HEK293T (cell line): ENCODE results near the gene ZNF556.

Experiments used
- BHLHE40 ChIP-seq: fragments of 450-650 bp; IDR thresholded peaks from 2 replicates; pipeline ENCODE4 v1.6.1; 2016; ENCODE audit warnings: mild to moderate bottlenecking, moderate library complexity, borderline replicate concordance
- CTBP1 ChIP-seq: fragments of 450-650 bp; IDR thresholded peaks from 2 replicates; pipeline ENCODE4 v1.6.1; 2016; ENCODE audit warnings: borderline replicate concordance
- ELF4 ChIP-seq: fragments of 450-650 bp; IDR thresholded peaks from 2 replicates; pipeline ENCODE4 v1.6.1; 2017; ENCODE audit warnings: antibody characterized with exemption
- FOXK2 ChIP-seq: fragments of 450-650 bp; IDR thresholded peaks from 2 replicates; pipeline ENCODE4 v1.6.1; 2016; ENCODE audit warnings: mild to moderate bottlenecking
- L3MBTL2 ChIP-seq: fragments of 450-650 bp; conservative IDR thresholded peaks from 2 replicates; pipeline ENCODE4 v1.6.1; 2016; ENCODE audit warnings: mild to moderate bottlenecking
- NFRKB ChIP-seq: fragments of 450-650 bp; IDR thresholded peaks from 2 replicates; pipeline ENCODE4 v1.6.1; 2016; ENCODE audit warnings: mild to moderate bottlenecking, moderate library complexity
- TARDBP ChIP-seq: fragments of 450-650 bp; IDR thresholded peaks from 2 replicates; pipeline ENCODE4 v1.6.1; 2016

DNA sequence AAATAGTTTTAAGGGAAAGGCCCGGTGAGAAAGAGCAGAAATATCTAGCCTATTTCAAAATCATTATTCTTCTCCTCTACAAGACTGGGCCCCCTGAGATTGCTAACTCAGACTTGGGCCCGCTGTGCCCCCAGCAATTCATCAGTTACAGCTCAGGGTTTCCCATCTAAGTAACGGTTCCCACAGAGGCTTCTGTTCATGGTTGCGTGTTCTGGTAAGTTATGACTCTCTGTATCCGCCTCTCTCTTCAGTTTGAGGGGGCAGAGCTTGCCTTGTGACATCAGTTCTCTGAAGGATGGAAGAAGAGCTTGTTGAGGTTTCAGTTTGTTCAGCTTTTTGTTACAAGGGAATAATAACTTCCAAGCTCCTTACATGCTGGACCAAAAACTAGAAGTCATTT lies 45.2 kb downstream of the ZNF556 start:
- TF ChIP-seq ELF4 (no peak), CTBP1 (no peak), L3MBTL2 (no peak), NFRKB (no peak), TARDBP (no peak), BHLHE40 (no peak), FOXK2 (no peak)
